K562 (cell line): Measurements from ENCODE around the gene GPR107. TPM values are rescaled to one million over a fixed set of nuclear protein-coding genes. Genes with fewer than 3 reads are reported as not detected.

Experiments used
- ADNP ChIP-seq: fragments of 200-800 bp; sonication (Bioruptor generic); IDR thresholded peaks from 2 replicates; pipeline ENCODE4 v1.6.1; 2016; ENCODE audit warnings: missing genetic modification characterization, missing compliant biosample characterization
- BDP1 ChIP-seq: IDR thresholded peaks from 3 replicates; pipeline ENCODE4 v1.6.1; 2011; ENCODE audit not compliant: insufficient read length, insufficient read depth
- CBX2 ChIP-seq: fragments of 200-600 bp; sonication (generic); IDR thresholded peaks from one replicate; pipeline ENCODE4 v1.6.1; 2012; ENCODE audit warnings: mild to moderate bottlenecking, low read length, inconsistent platforms; ENCODE audit not compliant: insufficient read depth, poor library complexity, severe bottlenecking
- CCAR2 ChIP-seq: fragments of 200-400 bp; formaldehyde crosslinking; IDR thresholded peaks from 2 replicates; pipeline ENCODE4 v1.6.1; 2017; ENCODE audit warnings: mild to moderate bottlenecking, low read depth, low read length
- DMBX1 ChIP-seq: fragments of 250-450 bp; sonication (Bioruptor Pico); IDR thresholded peaks from 2 replicates; pipeline ENCODE4 v1.8.0; 2022; ENCODE audit warnings: inconsistent platforms, mild to moderate bottlenecking, moderate library complexity, borderline replicate concordance
- E2F4 ChIP-seq: sonication (generic); formaldehyde crosslinking; IDR thresholded peaks from 2 replicates; pipeline ENCODE4 v1.8.0; 2022; ENCODE audit warnings: mild to moderate bottlenecking, low read depth, missing genetic modification reagents
- E2F5 ChIP-seq: sonication (generic); formaldehyde crosslinking; IDR thresholded peaks from 2 replicates; pipeline ENCODE4 v1.8.0; 2022; ENCODE audit warnings: mild to moderate bottlenecking, missing genetic modification reagents
- HBP1 ChIP-seq: fragments of 450-650 bp; formaldehyde crosslinking; IDR thresholded peaks from 2 replicates; pipeline ENCODE4 v1.4.0; 2022; ENCODE audit warnings: missing genetic modification characterization
- IFI16 ChIP-seq: fragments of 250-450 bp; sonication (Bioruptor Pico); IDR thresholded peaks from 2 replicates; pipeline ENCODE4 v2.1.2; 2022; ENCODE audit warnings: mild to moderate bottlenecking, inconsistent platforms
- KAT8 ChIP-seq: fragments of 450-650 bp; IDR thresholded peaks from 2 replicates; pipeline ENCODE4 v1.6.1; 2016; ENCODE audit warnings: low read depth, mild to moderate bottlenecking
- MECOM ChIP-seq: fragments of 250-450 bp; sonication (Bioruptor Pico); IDR thresholded peaks from 2 replicates; pipeline ENCODE4 v1.8.0; 2022; ENCODE audit warnings: inconsistent platforms
- NFIC ChIP-seq: fragments of 450-650 bp; IDR thresholded peaks from 2 replicates; pipeline ENCODE4 v1.6.1; 2017; ENCODE audit warnings: mild to moderate bottlenecking, inconsistent platforms
- NR0B1 ChIP-seq: fragments of 450-650 bp; IDR thresholded peaks from one replicate; pipeline ENCODE4 v1.6.1; 2018; ENCODE audit warnings: mild to moderate bottlenecking, moderate library complexity; ENCODE audit not compliant: partially characterized antibody
- NR2C2 ChIP-seq, 2 experiments: fragments of 200-800 bp in 1 of 2; sonication (Bioruptor generic) in 1 of 2; sonication (generic) in 1 of 2; formaldehyde crosslinking in 1 of 2; IDR thresholded peaks; 2 replicates each; pipeline versions ENCODE4 v1.6.1 to v1.8.0; 2016 to 2022; ENCODE audit warnings: mild to moderate bottlenecking in 1 of 2, missing compliant biosample characterization in 1 of 2, missing genetic modification characterization in 1 of 2, missing genetic modification reagents in 1 of 2
- PBX2 ChIP-seq, 2 experiments: IDR thresholded peaks in 1 of 2; conservative IDR thresholded peaks in 1 of 2; 2 replicates each; pipeline ENCODE4 v1.6.1; 2016; ENCODE audit warnings: low read depth in 2 of 2, mild to moderate bottlenecking in 1 of 2, missing compliant biosample characterization in 1 of 2, missing genetic modification characterization in 1 of 2, moderate library complexity in 1 of 2
- ZNF146 ChIP-seq: IDR thresholded peaks from one replicate; pipeline ENCODE4 v1.6.1; 2018; ENCODE audit warnings: missing compliant biosample characterization; ENCODE audit not compliant: unreplicated experiment
- ZNF431 ChIP-seq: sonication (generic); formaldehyde crosslinking; IDR thresholded peaks from 2 replicates; pipeline ENCODE4 v1.8.0; 2022; ENCODE audit warnings: mild to moderate bottlenecking, missing genetic modification reagents
- polyA plus RNA-seq, 8 experiments: library from polyadenylated mRNA; depleted of rRNA in 4 of 8; stranded (reverse) in 5 of 8; unstranded in 3 of 8; fragments of >200 nt; fragmentation: Nextera tagmentation in 2 of 8; fragmentation: Illumina TruSeq in 1 of 8; extraction: Ambion mirVana in 2 of 8; extraction: Trizol in 1 of 8; gene quantifications; 2 replicates each; pipeline versions ENCODE4 v1.2.1 to v1.2.3, GENCODE V29; 2011 to 2014; ENCODE audit warnings: inconsistent platforms in 1 of 8, missing spikeins in 1 of 8
- total RNA-seq, 7 experiments: library from RNA; depleted of rRNA in 6 of 7; stranded (reverse); fragments of >200 nt in 6 of 7; fragmentation: Illumina TruSeq in 2 of 7; extraction: Trizol in 2 of 7; gene quantifications; 2 replicates each; pipeline versions ENCODE4 v1.2.1 to v1.2.3, GENCODE V29; 2011 to 2021; ENCODE audit warnings: low replicate concordance in 1 of 7

Gene GPR107
- total and polyA plus RNA-seq, 9 of the 15 experiments (the other 6 are each of a cell fraction or from before 2014, with no cell fraction given), result 3.2 to 34.6 (median 14.4) TPM

GRCh38 chr9:130150779-130151382, 97.2 kb downstream of the GPR107 start (continued):
- TF ChIP-seq CCAR2 (no peak), NR0B1 (no peak), ADNP (tag) (no peak), HBP1 (peak; percentile 98), IFI16 (peak; percentile 94), ZNF146 (no peak), E2F5 (CRISPR knock-in tag) (no peak), E2F4 (no peak), MECOM (peak; percentile 97), DMBX1 (CRISPR knock-in tag) (peak; percentile 100), CBX2 (no peak), NR2C2 (CRISPR knock-in tag; IDR thresholded peaks at IDR 0.05) (no peak), NR2C2 (tag; IDR thresholded peaks at IDR 0.05) (peak; percentile 68), ZNF431 (CRISPR knock-in tag) (no peak), BDP1 (no peak), NFIC (peak; percentile 49; the same call in 1 of the 2 replicates), PBX2 (CRISPR knock-in tag; IDR thresholded peaks at IDR 0.05; ENCODE audit: low read depth) (no peak), PBX2 (tag; conservative IDR thresholded peaks at IDR 0.05; ENCODE audit: low read depth) (peak; percentile 71), KAT8 (no peak)
